ENCODE measurements around the gene LRIT1.

The LRIT1 gene

DNA sequence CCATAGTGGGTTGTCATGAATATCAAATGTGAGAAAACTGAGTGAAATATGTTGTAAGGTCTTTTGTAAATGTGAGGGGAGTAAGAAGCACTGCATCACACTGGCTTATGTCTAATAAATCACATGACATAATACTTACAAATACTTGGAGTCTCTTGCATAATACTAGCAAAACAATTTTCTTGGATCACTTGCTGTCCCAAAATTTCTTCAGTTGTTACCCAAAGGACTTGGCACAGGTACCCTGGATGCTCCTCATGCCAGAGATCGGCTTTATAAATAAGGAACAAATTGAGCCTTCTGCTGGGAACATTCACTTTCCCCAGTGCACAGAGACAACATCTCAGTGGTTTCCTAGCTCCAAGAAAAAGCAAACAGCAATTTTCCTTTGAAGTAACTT, 11.0 kb downstream of the LRIT1 start:
- DNase-seq (ENCODE audit: low spot score), result no peak
- no peak overlapping the region for H2BK5ac ChIP-seq (ENCODE audit: low read length)
- H3K79me1 ChIP-seq (ENCODE audit: low read depth, low read length), result no peaks in the 10 kb centered on the region
- H3K4me1 ChIP-seq (ENCODE audit: control insufficient read depth in 2 of 2, insufficient read depth in 1 of 2, low read depth in 1 of 2, low read length in 2 of 2), result no peaks in the 10 kb centered on the region
- H3K27ac ChIP-seq (replicated peaks; ENCODE audit: low read length), result no peak overlapping the region
- H3K4ac ChIP-seq (ENCODE audit: low read length), result no peak overlapping the region
- H3K9me3 ChIP-seq (replicated peaks in 1 of 2; ENCODE audit: control insufficient read depth in 2 of 2, insufficient read depth in 1 of 2, low read depth in 1 of 2, low read length in 2 of 2), result no peaks in the 10 kb centered on the region
- H3K23ac ChIP-seq (ENCODE audit: low read depth, low read length, poor library complexity), result no peak overlapping the region
- H3K4me3 ChIP-seq (ENCODE audit: low read length in 2 of 2), result no peak overlapping the region
- H2AK5ac ChIP-seq (ENCODE audit: low read depth, low read length), result no peak overlapping the region
- H3K36me3 ChIP-seq (replicated peaks in 1 of 2; ENCODE audit: control insufficient read depth in 2 of 2, insufficient read depth in 2 of 2, low read length in 2 of 2), result no peaks in the 10 kb centered on the region
- no peak overlapping the region for H2BK120ac ChIP-seq (ENCODE audit: low read depth, low read length)
- no peak overlapping the region for H2BK15ac ChIP-seq (ENCODE audit: low read length)
- peaks cover 0 to 2% (median 0%) of the 10 kb centered on the region in 3 experiments for H3K27me3 ChIP-seq (ENCODE audit: control insufficient read depth in 3 of 3, insufficient read depth in 3 of 3, low read depth in 1 of 3, low read length in 3 of 3)
- H4K8ac ChIP-seq (ENCODE audit: low read depth, low read length), result no peak overlapping the region
- no peak overlapping the region for H3K18ac ChIP-seq (ENCODE audit: low read length)
- H2AFZ ChIP-seq (ENCODE audit: low read length), result no peak overlapping the region
- H3K14ac ChIP-seq (ENCODE audit: low read length), result no peak overlapping the region
- no peak overlapping the region for H3K4me2 ChIP-seq (ENCODE audit: insufficient read depth, low read length, poor library complexity, severe bottlenecking)
- H4K91ac ChIP-seq (ENCODE audit: low read depth, low read length, poor library complexity), result no peak overlapping the region
- WGBS, 2 donors (ENCODE audit: extremely low coverage in 2 of 2, insufficient read length in 2 of 2, insufficient replicate concordance in 1 of 2), result no CpG with 5 or more reads among the region's 1 CpG
- no peak overlapping the region for H3K9ac ChIP-seq (ENCODE audit: low read depth, low read length, poor library complexity)
- no peak overlapping the region for H2BK12ac ChIP-seq (ENCODE audit: low read length)

DNA sequence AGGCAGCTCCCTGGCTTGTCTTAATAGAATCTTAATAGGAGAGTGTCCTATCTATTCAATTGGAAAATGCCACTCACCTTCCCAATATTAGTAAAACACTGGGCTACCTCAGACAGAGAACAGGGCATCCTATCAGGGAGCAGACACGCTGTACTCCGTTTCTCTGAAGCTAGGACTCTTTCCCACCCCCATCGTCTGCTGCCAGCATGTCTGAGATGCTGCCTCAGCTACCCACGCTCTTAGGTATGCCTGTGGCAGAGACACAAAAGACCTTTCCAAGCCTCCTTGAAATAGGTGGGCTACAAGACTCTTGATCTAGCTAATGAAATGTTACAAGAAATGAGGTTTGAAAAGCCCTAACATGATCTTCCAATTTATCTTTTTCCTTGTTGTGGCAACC, 13.5 kb downstream of the LRIT1 start:
- Histone ChIP-seq H2BK15ac (ENCODE audit: low read length) (no peak overlapping the region), H3K14ac (ENCODE audit: low read length) (no peak overlapping the region), H3K36me3 (replicated peaks in 1 of 2; ENCODE audit: control insufficient read depth in 2 of 2, insufficient read depth in 2 of 2, low read length in 2 of 2) (no peaks in the 10 kb centered on the region), H3K79me1 (ENCODE audit: low read depth, low read length) (no peaks in the 10 kb centered on the region), H3K9ac (ENCODE audit: low read depth, low read length, poor library complexity) (no peak overlapping the region), H3K4me3 (ENCODE audit: low read length in 2 of 2) (no peak overlapping the region), H2BK12ac (ENCODE audit: low read length) (no peak overlapping the region), H3K9me3 (replicated peaks in 1 of 2; ENCODE audit: control insufficient read depth in 2 of 2, insufficient read depth in 1 of 2, low read depth in 1 of 2, low read length in 2 of 2) (no peaks in the 10 kb centered on the region), H2BK120ac (ENCODE audit: low read depth, low read length) (no peak overlapping the region), H4K91ac (ENCODE audit: low read depth, low read length, poor library complexity) (no peak overlapping the region), H2BK5ac (ENCODE audit: low read length) (no peak overlapping the region), H3K18ac (ENCODE audit: low read length) (no peak overlapping the region), H3K4ac (ENCODE audit: low read length) (no peak overlapping the region), H4K8ac (ENCODE audit: low read depth, low read length) (no peak overlapping the region), H2AFZ (ENCODE audit: low read length) (no peak overlapping the region), H3K27ac (replicated peaks; ENCODE audit: low read length) (no peak overlapping the region), H3K23ac (ENCODE audit: low read depth, low read length, poor library complexity) (no peak overlapping the region), H3K4me1 (ENCODE audit: control insufficient read depth in 2 of 2, insufficient read depth in 1 of 2, low read depth in 1 of 2, low read length in 2 of 2) (no peaks in the 10 kb centered on the region), H2AK5ac (ENCODE audit: low read depth, low read length) (no peak overlapping the region), H3K27me3 (ENCODE audit: control insufficient read depth in 3 of 3, insufficient read depth in 3 of 3, low read depth in 1 of 3, low read length in 3 of 3) (peaks cover 0 to under 1% (median 0%) of the 10 kb centered on the region in 3 experiments), H3K4me2 (ENCODE audit: insufficient read depth, low read length, poor library complexity, severe bottlenecking) (no peak overlapping the region)
- no peak for DNase-seq (ENCODE audit: low spot score)
- WGBS, 2 donors (ENCODE audit: extremely low coverage in 2 of 2, insufficient read length in 2 of 2, insufficient replicate concordance in 1 of 2), result no CpG with 5 or more reads among the region's 4 CpGs

DNA sequence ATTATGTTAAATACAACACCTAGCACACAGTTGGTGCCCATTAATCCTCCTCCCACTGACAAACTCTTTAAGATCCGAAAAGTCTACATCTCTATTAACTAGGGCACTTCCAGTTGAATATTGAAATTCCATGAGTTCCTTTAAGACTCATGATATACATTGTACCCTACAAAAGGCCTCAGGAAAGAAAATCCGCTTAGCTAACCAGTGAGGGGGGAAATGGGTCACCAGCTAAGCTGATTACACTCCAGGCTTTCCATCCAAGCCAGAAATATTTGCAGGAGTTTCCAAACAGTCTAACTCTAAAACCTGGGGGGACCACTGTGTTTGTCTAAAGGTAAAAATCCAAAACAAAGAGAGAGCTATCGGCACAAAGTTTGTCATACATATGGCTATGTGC, 14.7 kb downstream of the LRIT1 start:
- H2BK15ac ChIP-seq (ENCODE audit: low read length), result no peak overlapping the region
- no peak overlapping the region for H3K14ac ChIP-seq (ENCODE audit: low read length)
- no peak overlapping the region for H3K23ac ChIP-seq (ENCODE audit: low read depth, low read length, poor library complexity)
- H3K9me3 ChIP-seq (replicated peaks in 1 of 2; ENCODE audit: control insufficient read depth in 2 of 2, insufficient read depth in 1 of 2, low read depth in 1 of 2, low read length in 2 of 2), result no peaks in the 10 kb centered on the region
- H3K4me1 ChIP-seq (ENCODE audit: control insufficient read depth in 2 of 2, insufficient read depth in 1 of 2, low read depth in 1 of 2, low read length in 2 of 2), result no peaks in the 10 kb centered on the region
- no peak overlapping the region for H3K4me3 ChIP-seq (ENCODE audit: low read length in 2 of 2)
- H3K27ac ChIP-seq (replicated peaks; ENCODE audit: low read length), result no peak overlapping the region
- no peak overlapping the region for H3K4ac ChIP-seq (ENCODE audit: low read length)
- no peaks in the 10 kb centered on the region for H3K36me3 ChIP-seq (replicated peaks in 1 of 2; ENCODE audit: control insufficient read depth in 2 of 2, insufficient read depth in 2 of 2, low read length in 2 of 2)
- H3K79me1 ChIP-seq (ENCODE audit: low read depth, low read length), result no peaks in the 10 kb centered on the region
- no CpG with 5 or more reads among the region's 3 CpGs for WGBS, 2 donors (ENCODE audit: extremely low coverage in 2 of 2, insufficient read length in 2 of 2, insufficient replicate concordance in 1 of 2)
- H3K18ac ChIP-seq (ENCODE audit: low read length), result no peak overlapping the region
- no peak overlapping the region for H2AK5ac ChIP-seq (ENCODE audit: low read depth, low read length)
- H4K91ac ChIP-seq (ENCODE audit: low read depth, low read length, poor library complexity), result no peak overlapping the region
- no peak overlapping the region for H3K9ac ChIP-seq (ENCODE audit: low read depth, low read length, poor library complexity)
- H4K8ac ChIP-seq (ENCODE audit: low read depth, low read length), result no peak overlapping the region
- no peak overlapping the region for H2AFZ ChIP-seq (ENCODE audit: low read length)
- H2BK12ac ChIP-seq (ENCODE audit: low read length), result no peak overlapping the region
- H3K27me3 ChIP-seq (ENCODE audit: control insufficient read depth in 3 of 3, insufficient read depth in 3 of 3, low read depth in 1 of 3, low read length in 3 of 3), result no peaks in the 10 kb centered on the region
- no peak overlapping the region for H2BK5ac ChIP-seq (ENCODE audit: low read length)
- H3K4me2 ChIP-seq (ENCODE audit: insufficient read depth, low read length, poor library complexity, severe bottlenecking), result no peak overlapping the region
- no peak for DNase-seq (ENCODE audit: low spot score)
- H2BK120ac ChIP-seq (ENCODE audit: low read depth, low read length), result no peak overlapping the region

DNA sequence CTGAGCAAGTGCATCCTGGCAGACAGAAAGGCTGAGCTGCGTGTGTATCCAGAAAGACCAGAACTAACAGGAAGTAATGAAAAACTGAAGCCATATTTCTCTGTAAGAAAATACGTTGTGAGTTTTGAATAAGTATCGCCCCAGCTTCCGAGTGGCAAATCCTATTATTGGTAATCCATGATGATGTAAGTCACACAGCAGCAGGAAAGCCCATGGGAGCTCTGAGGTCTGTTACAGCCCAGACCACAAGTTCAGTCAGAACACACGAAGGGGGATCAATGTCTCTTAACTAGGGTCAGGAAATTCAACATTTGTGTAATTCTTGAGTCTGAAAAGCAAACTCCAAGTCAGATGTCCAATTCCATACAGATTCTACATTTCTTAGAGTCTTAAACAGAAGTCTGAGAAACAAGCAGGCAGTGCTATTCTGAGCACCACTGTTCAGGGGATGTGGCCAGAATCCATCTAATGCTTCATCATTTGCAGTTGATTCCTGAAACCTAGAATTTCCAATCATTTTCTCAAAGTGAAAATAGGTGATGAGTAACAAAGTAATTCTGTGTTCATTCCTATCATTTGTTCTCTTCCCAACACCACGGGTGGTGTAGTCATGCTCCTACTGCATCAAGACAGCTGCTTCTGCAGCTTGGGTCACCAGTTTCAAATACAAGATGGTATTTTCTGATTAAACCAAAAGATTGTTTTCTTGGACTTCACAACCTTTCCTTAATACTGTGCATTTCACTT, 15.7 kb downstream of the LRIT1 start, which contains the start of gene LRIT2:
LRIT2 (minus strand) TSS at position 118 of the 747 bp plus-strand sequence; CDS start at position 94, 24 bp downstream.
- no CpG with 5 or more reads among the region's 6 CpGs for WGBS, 2 donors (ENCODE audit: extremely low coverage in 2 of 2, insufficient read length in 2 of 2, insufficient replicate concordance in 1 of 2)
- H2AK5ac ChIP-seq (ENCODE audit: low read depth, low read length), result no peak within 1 kb of the TSS
- no peak within 1 kb of the TSS for H4K91ac ChIP-seq (ENCODE audit: low read depth, low read length, poor library complexity)

More for the DNA sequence above, 15.7 kb downstream of the LRIT1 start, which contains the start of gene LRIT2:
- Histone ChIP-seq H2AFZ (ENCODE audit: low read length) (no peak within 1 kb of the TSS), H3K9me3 (replicated peaks in 1 of 2; ENCODE audit: control insufficient read depth in 2 of 2, insufficient read depth in 1 of 2, low read depth in 1 of 2, low read length in 2 of 2) (no peaks in the 10 kb centered on the region), H3K4me3 (ENCODE audit: low read length in 2 of 2) (no peak within 1 kb of the TSS), H3K4me2 (ENCODE audit: insufficient read depth, low read length, poor library complexity, severe bottlenecking) (no peak within 1 kb of the TSS), H3K4me1 (ENCODE audit: control insufficient read depth in 2 of 2, insufficient read depth in 1 of 2, low read depth in 1 of 2, low read length in 2 of 2) (no peaks in the 10 kb centered on the region), H2BK5ac (ENCODE audit: low read length) (no peak within 1 kb of the TSS), H3K18ac (ENCODE audit: low read length) (no peak within 1 kb of the TSS), H3K23ac (ENCODE audit: low read depth, low read length, poor library complexity) (no peak within 1 kb of the TSS), H3K27ac (replicated peaks; ENCODE audit: low read length) (no peak within 1 kb of the TSS), H2BK120ac (ENCODE audit: low read depth, low read length) (no peak within 1 kb of the TSS), H2BK15ac (ENCODE audit: low read length) (no peak within 1 kb of the TSS), H3K79me1 (ENCODE audit: low read depth, low read length) (no peaks in the 10 kb centered on the region), H4K8ac (ENCODE audit: low read depth, low read length) (no peak within 1 kb of the TSS), H3K14ac (ENCODE audit: low read length) (no peak within 1 kb of the TSS), H2BK12ac (ENCODE audit: low read length) (no peak within 1 kb of the TSS), H3K27me3 (ENCODE audit: control insufficient read depth in 3 of 3, insufficient read depth in 3 of 3, low read depth in 1 of 3, low read length in 3 of 3) (no peaks in the 10 kb centered on the region), H3K36me3 (replicated peaks in 1 of 2; ENCODE audit: control insufficient read depth in 2 of 2, insufficient read depth in 2 of 2, low read length in 2 of 2) (no peaks in the 10 kb centered on the region), H3K9ac (ENCODE audit: low read depth, low read length, poor library complexity) (no peak within 1 kb of the TSS), H3K4ac (ENCODE audit: low read length) (no peak within 1 kb of the TSS)
- DNase-seq (ENCODE audit: low spot score), result no peak

Measured in neuronal stem cell (in vitro differentiated cells).